ENCODE results near the gene TICRR.
A peak's percentile ranks its signal among the peaks of the same experiment; 100 is the strongest.
"Not testable (repeated sequence)": the region's sequence is repeated elsewhere in the genome, so short reads cannot be mapped to it uniquely, and the experiment has no call there.

The TICRR gene

DNA sequence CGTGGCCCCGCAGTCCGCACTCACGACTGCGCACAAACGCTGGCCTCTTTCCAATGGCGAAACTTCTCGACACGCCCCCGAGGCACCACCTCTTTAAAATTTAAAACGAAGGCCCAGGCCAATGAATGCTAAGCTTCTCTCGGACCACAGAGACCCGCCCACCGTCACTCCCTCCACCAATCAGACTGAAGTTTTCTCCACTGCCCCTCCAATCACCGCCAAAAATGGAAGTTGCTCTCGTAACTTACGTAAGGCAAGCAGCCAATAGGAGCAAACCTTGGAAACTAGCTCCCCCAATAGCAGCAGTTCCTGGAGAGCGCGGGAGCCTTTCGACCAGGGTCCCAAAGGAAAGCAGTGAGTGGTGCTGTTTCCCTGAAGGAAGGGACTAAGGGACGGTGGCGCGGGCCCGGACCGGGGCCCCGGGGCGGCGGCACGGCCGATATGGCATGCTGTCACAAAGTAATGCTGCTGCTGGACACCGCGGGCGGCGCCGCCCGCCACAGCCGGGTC lies at the start of gene TICRR:
Gene TICRR (plus strand): TSS at position 324 of the 510 bp plus-strand sequence. CDS start 118 bp downstream, at position 442.
- DNase-seq (ENCODE audit: low read depth, low spot score), result peak; percentile 98

DNA sequence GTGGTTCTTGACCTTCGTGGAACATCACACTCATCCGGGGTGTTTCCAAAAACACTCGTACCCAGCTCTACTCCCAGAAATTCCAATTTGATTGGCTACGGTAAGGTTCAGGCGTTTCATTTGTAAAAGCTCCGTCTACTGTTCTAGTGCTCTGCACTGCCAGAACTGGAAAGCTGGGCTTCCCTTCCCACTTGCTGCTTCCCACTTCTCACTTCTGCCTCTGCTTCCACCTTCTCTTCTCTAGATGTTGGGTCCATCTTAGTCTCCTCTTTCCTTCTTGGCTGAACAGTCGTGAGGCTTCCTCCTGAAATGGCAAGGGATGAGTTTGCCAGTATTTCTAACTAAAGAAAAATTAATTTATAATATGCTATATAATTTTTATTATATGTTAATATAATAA lies 49.1 kb upstream of the TICRR start:
- DNase-seq (ENCODE audit: low read depth, low spot score), result no peak

- no peak for DNase-seq (ENCODE audit: low read depth, low spot score)
Observed at GRCh38 chr15:89526601-89527441, 48.4 kb upstream of the TICRR start.

DNA sequence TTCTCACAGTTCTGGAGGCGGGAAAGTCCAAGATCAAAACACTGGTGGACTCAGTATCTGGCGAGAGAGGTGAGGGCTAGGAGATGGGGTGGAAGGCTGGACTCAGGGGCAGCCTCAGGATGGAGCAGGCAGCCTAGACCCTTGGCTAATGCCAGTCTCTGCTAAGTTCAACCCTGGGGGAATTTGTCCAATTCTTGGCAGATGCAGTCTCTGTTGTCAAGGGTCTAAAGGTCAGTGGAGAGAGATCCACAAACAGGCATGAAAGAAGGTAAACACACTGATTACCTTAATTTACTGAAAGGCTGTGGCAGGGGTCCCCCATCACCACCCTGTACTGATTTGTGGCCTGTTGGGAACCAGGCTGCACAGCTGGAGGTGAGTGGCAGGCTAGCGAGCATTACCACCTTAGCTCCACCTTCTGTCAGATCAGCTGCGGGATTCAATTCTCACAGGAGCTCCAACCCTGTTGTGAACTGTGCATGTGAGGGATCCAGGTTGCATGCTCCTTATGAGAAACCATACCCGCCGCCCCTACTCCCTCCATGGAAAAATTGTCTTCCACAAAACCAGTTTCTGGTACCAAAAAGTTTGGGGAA lies 46.4 kb upstream of the TICRR start:
- DNase-seq (ENCODE audit: low read depth, low spot score), result no peak

- DNase-seq (ENCODE audit: low read depth, low spot score), result no peak
Observed at GRCh38 chr15:89530976-89531375, 44.3 kb upstream of the TICRR start.

- no peak for DNase-seq (ENCODE audit: low read depth, low spot score)
Observed at GRCh38 chr15:89531796-89532537, 43.3 kb upstream of the TICRR start.

DNA sequence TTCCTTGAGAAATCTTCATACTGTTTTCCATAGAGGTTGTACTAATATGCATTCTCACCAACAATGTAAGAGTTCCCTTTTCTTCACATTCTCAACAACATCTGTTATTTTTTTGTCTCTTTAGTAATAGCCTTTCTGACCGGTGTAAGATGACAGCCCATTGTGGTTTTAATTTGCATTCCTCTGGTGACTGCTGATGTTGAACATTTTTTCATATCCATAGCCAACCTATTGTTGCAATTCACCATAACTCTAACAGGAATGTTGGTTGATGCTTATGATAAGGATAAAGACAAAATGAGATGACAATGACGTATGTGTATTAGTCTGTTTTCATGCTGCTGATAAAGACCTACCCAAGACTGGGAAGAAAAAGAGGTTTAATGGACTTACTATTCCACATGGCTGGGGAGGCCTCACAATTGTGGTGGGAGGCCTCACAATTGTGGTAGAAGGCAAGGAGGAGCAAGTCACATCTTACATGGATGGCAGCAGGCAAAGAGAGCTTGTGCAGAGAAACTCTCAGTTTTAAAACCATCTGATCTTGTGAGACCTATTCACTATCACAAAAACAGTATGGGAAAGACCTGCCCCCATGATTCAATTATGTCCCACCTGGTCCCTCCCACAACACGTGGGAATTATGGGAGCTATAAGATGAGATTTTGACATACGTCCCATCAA lies 41.3 kb upstream of the TICRR start:
- no peak for DNase-seq (ENCODE audit: low read depth, low spot score)

- no peak for DNase-seq (ENCODE audit: low read depth, low spot score)
Observed at GRCh38 chr15:89539027-89539426, 36.2 kb upstream of the TICRR start.

DNA sequence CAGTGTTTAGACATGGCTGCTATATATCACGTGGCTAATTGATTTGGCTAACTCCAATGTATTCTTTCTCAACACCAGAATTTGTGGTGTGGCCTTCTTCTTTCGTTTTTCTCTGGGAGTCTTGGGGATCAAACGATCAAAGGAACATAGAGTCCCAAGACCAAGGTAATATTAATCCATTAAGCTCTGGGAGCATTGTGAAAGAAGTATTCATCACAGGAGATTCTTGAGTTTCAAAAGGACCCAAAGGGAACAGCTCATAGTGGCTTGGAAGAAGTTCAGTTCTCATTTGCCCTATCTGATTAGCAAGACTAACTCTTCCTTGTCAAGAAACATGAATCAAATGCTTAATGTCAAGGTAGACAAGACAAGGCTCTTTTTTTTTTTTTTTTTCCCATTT lies 32.9 kb upstream of the TICRR start:
- DNase-seq (ENCODE audit: low read depth, low spot score), result no peak

GRCh38 chr15:89543389-89543788 lies 31.9 kb upstream of the TICRR start:
- DNase-seq (ENCODE audit: low read depth, low spot score), result no peak

- not testable (repeated sequence) for DNase-seq (ENCODE audit: low read depth, low spot score)
Observed at GRCh38 chr15:89549138-89549537, 26.1 kb upstream of the TICRR start.

DNA sequence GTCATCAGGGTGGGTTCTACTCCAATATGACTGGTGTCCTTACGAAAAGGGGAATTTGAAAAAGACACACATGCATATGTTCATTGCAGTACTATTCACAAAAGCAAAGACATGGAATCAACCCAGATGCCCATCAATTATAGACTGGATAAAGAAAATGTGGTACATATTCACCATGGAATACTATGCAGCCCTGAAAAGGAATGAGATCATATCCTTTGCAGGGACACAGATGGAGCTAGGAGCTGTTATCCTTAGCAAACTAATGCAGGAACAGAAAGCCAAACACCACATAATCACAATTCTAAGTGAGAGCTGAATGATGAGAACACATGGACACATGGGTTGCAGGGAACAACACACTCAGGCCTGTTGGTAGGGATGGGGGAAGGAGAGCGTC lies 24.8 kb upstream of the TICRR start:
- DNase-seq (ENCODE audit: low read depth, low spot score), result no peak

DNA sequence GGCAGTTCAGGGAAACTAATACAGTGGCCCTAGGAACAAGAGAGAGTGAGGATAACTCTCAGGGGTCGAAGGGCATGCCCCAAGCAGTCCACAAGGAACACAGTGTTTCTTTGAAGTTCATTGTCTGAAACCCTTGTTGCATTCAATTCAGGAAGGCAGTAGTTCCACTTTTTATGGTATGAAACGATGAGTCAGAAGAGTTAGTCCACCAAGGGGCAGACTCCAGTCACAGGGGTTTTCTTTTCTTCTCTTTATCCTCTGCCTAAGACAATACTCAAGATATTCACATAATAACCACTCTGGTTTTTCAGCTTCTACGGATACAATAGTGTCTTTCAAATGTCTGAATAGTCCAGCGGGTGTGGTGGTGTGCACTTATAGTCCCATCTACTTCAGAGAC lies 23.7 kb upstream of the TICRR start:
- no peak for DNase-seq (ENCODE audit: low read depth, low spot score)

DNA sequence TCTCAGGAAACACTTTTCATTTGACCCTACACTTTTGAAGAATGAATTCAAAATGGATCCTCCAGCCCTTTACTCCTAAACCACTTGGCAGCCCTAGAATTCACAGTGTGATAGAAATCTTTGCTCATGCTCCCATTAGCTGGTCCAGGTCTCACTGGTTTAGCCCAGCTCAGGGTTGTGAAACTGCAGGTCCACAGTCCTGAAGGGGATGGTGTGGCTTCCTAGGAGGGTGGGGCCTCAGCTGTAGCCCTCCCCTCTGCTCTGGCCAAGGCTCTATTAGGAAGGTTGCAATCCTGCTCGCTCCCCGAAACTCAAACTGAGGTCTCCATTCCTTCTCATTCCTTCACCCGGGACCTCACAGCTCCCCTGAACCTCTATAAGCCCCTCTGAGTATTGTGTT lies 21.6 kb upstream of the TICRR start:
- no peak for DNase-seq (ENCODE audit: low read depth, low spot score)

GRCh38 chr15:89554247-89554646 lies 21.0 kb upstream of the TICRR start:
- DNase-seq (ENCODE audit: low read depth, low spot score), result no peak

- DNase-seq (ENCODE audit: low read depth, low spot score), result no peak
Observed at GRCh38 chr15:89555768-89556167, 19.5 kb upstream of the TICRR start.

- peak; percentile 30 for DNase-seq (ENCODE audit: low read depth, low spot score)
Observed at GRCh38 chr15:89556413-89557262, 18.6 kb upstream of the TICRR start.

- no peak for DNase-seq (ENCODE audit: low read depth, low spot score)
Observed at GRCh38 chr15:89559769-89560264, 15.5 kb upstream of the TICRR start.

- DNase-seq (ENCODE audit: low read depth, low spot score), result no peak
Observed at GRCh38 chr15:89566181-89566580, 9.1 kb upstream of the TICRR start.

DNA sequence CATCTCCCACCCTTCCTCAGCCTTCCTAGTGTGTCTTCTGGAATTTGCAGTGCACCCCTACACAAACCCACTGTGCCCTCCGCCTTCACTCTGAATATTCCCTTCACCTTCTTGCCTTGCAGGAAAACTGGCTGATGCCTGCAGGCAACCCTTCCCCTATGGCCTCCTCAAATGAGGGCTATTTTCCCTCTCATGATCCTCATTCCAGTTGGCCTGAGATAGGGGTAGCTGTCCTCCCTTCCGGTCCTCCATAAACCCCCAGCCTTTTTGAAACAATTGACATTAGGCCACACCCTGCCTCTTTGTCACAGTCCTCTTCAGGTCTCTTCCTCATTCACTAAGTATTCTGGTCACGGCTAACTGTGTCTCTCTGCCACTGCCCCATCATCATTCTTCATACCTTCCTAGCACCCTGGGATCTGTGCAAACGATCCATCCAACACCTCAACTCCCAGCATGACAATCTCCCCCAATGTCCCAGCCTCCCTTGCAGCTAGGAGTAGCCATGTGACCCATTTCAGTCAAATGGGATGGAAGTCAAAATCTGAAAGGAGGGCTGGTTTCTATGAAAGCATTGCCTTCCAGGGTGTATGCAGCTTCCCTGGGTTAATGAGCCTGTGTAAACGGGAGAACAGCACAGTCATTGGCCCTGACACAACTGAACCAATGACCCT lies 8.5 kb upstream of the TICRR start:
- no peak for DNase-seq (ENCODE audit: low read depth, low spot score)
